Psoas muscle (tissue), 8 donors: ENCODE results near the gene LRRC8B. TPM values are rescaled to one million over a fixed set of nuclear protein-coding genes. Genes with fewer than 3 reads are reported as not detected.
A peak's percentile ranks its signal among the peaks of the same experiment; 100 is the strongest.

Source experiments
- ATAC-seq, 4 donors: fragments of 200-7000 bp; cut with Tn5 transposase; one replicate each; pipeline ENCODE4 v1.9.1; 2020; ENCODE audit warnings: moderate library complexity in 3 of 4, mild to moderate bottlenecking in 2 of 4
- DNase-seq, 2 donors: peaks; one replicate each; pipeline ENCODE4 v3.0.0-alpha.2; 2020
- H3K27ac ChIP-seq: fragments of 200-600 bp; one replicate; pipeline ENCODE4 v1.8.0; 2022
- H3K27me3 ChIP-seq, 3 donors: fragments of 200-600 bp in 1 of 3; one replicate each; pipeline versions ENCODE4 v1.6.1 to v1.8.0; 2013 to 2022; ENCODE audit warnings: low read length in 2 of 3, mild to moderate bottlenecking in 2 of 3, moderate library complexity in 1 of 3; ENCODE audit not compliant: insufficient read depth in 3 of 3
- H3K36me3 ChIP-seq, 2 donors: fragments of 200-600 bp in 1 of 2; one replicate each; pipeline versions ENCODE4 v1.6.1 to v1.8.0; 2013 to 2022; ENCODE audit warnings: low read depth in 1 of 2, mild to moderate bottlenecking in 1 of 2, moderate library complexity in 1 of 2; ENCODE audit not compliant: insufficient read depth in 1 of 2
- H3K4me1 ChIP-seq: fragments of 200-600 bp; one replicate; pipeline ENCODE4 v1.8.0; 2022
- H3K4me3 ChIP-seq: fragments of 200-600 bp; one replicate; pipeline ENCODE4 v1.8.0; 2022; ENCODE audit warnings: mild to moderate bottlenecking
- H3K9me3 ChIP-seq: fragments of 200-600 bp; one replicate; pipeline ENCODE4 v1.8.0; 2022
- CTCF ChIP-seq: fragments of 200-600 bp; IDR thresholded peaks from one replicate; pipeline ENCODE4 v1.8.0; 2022; ENCODE audit warnings: antibody characterized with exemption
- WGBS, 3 donors: extraction: QIAGEN DNeasy Blood & Tissue Kit; methylation state at CpG; one replicate each; pipeline versions ENCODE4 v1.1.6 to v1.1.7; 2013; 5-methylcytosine and 5-hydroxymethylcytosine counted together
- intact Hi-C, 2 donors: fragments of 100-400 bp; cut with DNase I; formaldehyde crosslinking; loops; one replicate each; pipeline versions ENCODE4 v1.11.0 to v1.14.2; 2022
- long read RNA-seq, 2 donors: library from polyadenylated mRNA; unstranded; transcript quantifications; one replicate each; pipeline ENCODE4 v2.0.0, GENCODE V29; 2021
- polyA plus RNA-seq, 3 donors: library from polyadenylated mRNA; stranded (reverse); fragments of 200-250 nt; gene quantifications; one replicate each; pipeline ENCODE4 v1.2.3, GENCODE V29; 2013
- total RNA-seq, 4 donors: library from RNA; stranded (reverse); fragmentation: NEBNext Ultra II Directional in 2 of 4; extraction: Animal tissue kit (Norgen Biotek cat#: 25700) in 2 of 4; gene quantifications; one replicate each; pipeline versions ENCODE4 v1.2.1 to v1.2.4, GENCODE V29; 2021 to 2023
- donor health status: healthy with polysubstance abuse.
- donor health status: DM: no; HTN: no; CAD: no; lungs with moderate emphysema.
- donor health status: Bipolar disorder and iron deficiency.
- donor health status: healthy.
- donor health status: DM: yes; HTN: yes; CAD: no.
- donor health status: DM: no; HTN: no; CAD: no.
- donor health status: DM: no; HTN: no; CAD: no.
- donor health status: DM: yes; HTN: yes; CAD: no.

The LRRC8B gene
- total RNA-seq (10 to 100 TPM; 10.3 to 21.6 (median 13.7) TPM), polyA plus RNA-seq (1 to 10 TPM; 2.7 to 3.7 (median 3.3) TPM)
- long read RNA-seq, donor 1, full-length matches to known transcripts = 1 of 6 reads
- long read RNA-seq, donor 1, partial matches to known transcripts = 1 of 6 reads
- long read RNA-seq, donor 1, other reads (novel, unspliced or antisense) = 4 of 6 reads
- long read RNA-seq, donor 2, partial matches to known transcripts = 1 of 3 reads
- long read RNA-seq, donor 2, other reads (novel, unspliced or antisense) = 2 of 3 reads

GRCh38 chr1:89524369-89525168 is at the start of gene LRRC8B:
TSS of gene LRRC8B (plus strand) at chr1:89524829. CDS start at chr1:89582651, 57,822 bp downstream.
- H3K27ac ChIP-seq = peak within 1 kb of the TSS; percentile 98
- no peaks in the 10 kb centered on the region for H3K9me3 ChIP-seq
- H3K36me3 ChIP-seq = peaks cover 0 to 11% of the 10 kb centered on the region in 2 donors
- H3K4me1 ChIP-seq = peaks cover 34% of the 10 kb centered on the region
- no peaks in the 10 kb centered on the region for H3K27me3 ChIP-seq
- peak; percentile 95 to 97 (median 95) for ATAC-seq
- TF ChIP-seq CTCF = no peak
- 0 to 1% (median 0%) methylated on average over 77 to 85 of the region's 85 CpGs for WGBS, 3 donors
- peak within 1 kb of the TSS; percentile 99 for H3K4me3 ChIP-seq
- intact Hi-C loops = loop anchor here (5.0 to 10.0 kb wide), 2 partner anchors 33 to 50 kb away; no protein-coding TSS in a partner anchor
- DNase-seq = peak; percentile 91 to 95

GRCh38 chr1:89475269-89475668 is 49.4 kb upstream of the LRRC8B start:
- intact Hi-C loops = no loop called here
- ATAC-seq = no peak
- WGBS, 3 donors = 86 to 97% (median 90%) methylated on average over 1 of the region's 1 CpG
- no peak for TF ChIP-seq CTCF
- Histone ChIP-seq H3K27me3 (no peaks in the 10 kb centered on the region), H3K9me3 (no peaks in the 10 kb centered on the region), H3K4me1 (no peaks in the 10 kb centered on the region), H3K27ac (no peak overlapping the region), H3K4me3 (no peak overlapping the region), H3K36me3 (no peaks in the 10 kb centered on the region)
- DNase-seq = no peak

GRCh38 chr1:89476072-89476471 is 48.6 kb upstream of the LRRC8B start:
- no peaks in the 10 kb centered on the region for H3K9me3 ChIP-seq
- 54 to 73% (median 71%) methylated on average over 1 of the region's 1 CpG for WGBS, 3 donors
- DNase-seq (no peak), ATAC-seq (no peak)
- intact Hi-C loops = no loop called here
- no peaks in the 10 kb centered on the region for H3K27me3 ChIP-seq
- no peaks in the 10 kb centered on the region for H3K4me1 ChIP-seq
- no peak overlapping the region for H3K4me3 ChIP-seq
- H3K36me3 ChIP-seq = no peaks in the 10 kb centered on the region
- TF ChIP-seq CTCF = no peak
- no peak overlapping the region for H3K27ac ChIP-seq

GRCh38 chr1:89483010-89483756 is 41.4 kb upstream of the LRRC8B start:
- TF ChIP-seq CTCF = peak; percentile 83
- Histone ChIP-seq H3K4me3 (no peak overlapping the region), H3K4me1 (no peaks in the 10 kb centered on the region), H3K27me3 (no peaks in the 10 kb centered on the region), H3K27ac (no peak overlapping the region), H3K9me3 (no peaks in the 10 kb centered on the region), H3K36me3 (no peaks in the 10 kb centered on the region)
- intact Hi-C loops = loop anchor here (5.0 kb wide), 2 partner anchors 274 to 484 kb away; no protein-coding TSS in a partner anchor
- ATAC-seq (peak; percentile 73 to 93 (median 83)), DNase-seq (peak; percentile 59 to 68)
- 19 to 28% (median 20%) methylated on average over 3 of the region's 3 CpGs for WGBS, 3 donors
